A673 (cell line): ENCODE results near the gene RPL32. TPM values are rescaled to one million over a fixed set of nuclear protein-coding genes. Genes with fewer than 3 reads are reported as not detected.

Experiments
- BruUV-seq: library from RNA; stranded (reverse); fragments of 400-500 nt; replicated peaks from 2 replicates; lab custom pipeline; 2021; lab: Mats Ljungman, UMichigan
- CTCF ChIA-PET: fragments of 300-600 bp; sonication (Branson Sonifier 250); formaldehyde crosslinking; loops from one replicate; lab custom pipeline; 2022; ENCODE audit warnings: antibody characterized with exemption; lab: Charles Lee
- POLR2A ChIA-PET: fragments of 300-600 bp; sonication (Branson Sonifier 250); formaldehyde crosslinking; loops from one replicate; lab custom pipeline; 2022; ENCODE audit warnings: antibody characterized with exemption; ENCODE audit not compliant: low non-redundant PET; lab: Charles Lee
- DNase-seq: peaks from one replicate; pipeline ENCODE4 v3.0.0-alpha.2; 2015; ENCODE audit warnings: low spot score
- H3K27ac ChIP-seq: fragments of 200-600 bp; sonication (generic); 2 replicates; pipeline ENCODE4 v1.5.1; 2016; ENCODE audit warnings: mixed run types, low read depth, mild to moderate bottlenecking, mixed read lengths, antibody characterized with exemption, low read length; ENCODE audit not compliant: poor library complexity, severe bottlenecking
- H3K27me3 ChIP-seq: fragments of 200-600 bp; sonication (generic); replicated peaks from 2 replicates; pipeline ENCODE4 v1.6.1; 2017; ENCODE audit warnings: mixed run types, low read depth, mild to moderate bottlenecking, mixed read lengths, antibody characterized with exemption, low read length; ENCODE audit not compliant: insufficient read depth, poor library complexity
- H3K36me3 ChIP-seq: fragments of 200-600 bp; sonication (generic); 2 replicates; pipeline ENCODE4 v1.6.1; 2016; ENCODE audit warnings: mixed run types, mild to moderate bottlenecking, mixed read lengths, antibody characterized with exemption, low read length; ENCODE audit not compliant: insufficient read depth, poor library complexity, severe bottlenecking
- H3K4me1 ChIP-seq: fragments of 200-600 bp; sonication (generic); 2 replicates; pipeline ENCODE4 v1.6.1; 2017; ENCODE audit warnings: mixed run types, mild to moderate bottlenecking, mixed read lengths, antibody characterized with exemption, low read length; ENCODE audit not compliant: insufficient read depth, poor library complexity, severe bottlenecking
- H3K4me3 ChIP-seq: fragments of 200-600 bp; sonication (generic); 2 replicates; pipeline ENCODE4 v1.5.1; 2016; ENCODE audit warnings: low read depth, mixed run types, mild to moderate bottlenecking, mixed read lengths, low read length; ENCODE audit not compliant: poor library complexity, severe bottlenecking
- H3K9me3 ChIP-seq: fragments of 200-600 bp; sonication (generic); 2 replicates; pipeline ENCODE4 v1.6.1; 2016; ENCODE audit warnings: mixed run types, low read depth, mild to moderate bottlenecking, mixed read lengths, antibody characterized with exemption, low read length; ENCODE audit not compliant: poor library complexity, severe bottlenecking
- CTCF ChIP-seq: fragments of 300-800, 200-600 bp; sonication (generic); conservative IDR thresholded peaks from 2 replicates; pipeline ENCODE4 v1.5.1; 2017; ENCODE audit warnings: low read depth, mild to moderate bottlenecking, antibody characterized with exemption, low read length, moderate library complexity, mixed read lengths
- EZH2 ChIP-seq: fragments of 200-600 bp; sonication (generic); IDR thresholded peaks from 2 replicates; pipeline ENCODE4 v1.6.1; 2017; ENCODE audit warnings: borderline replicate concordance, low read depth, mild to moderate bottlenecking, mixed read lengths, antibody characterized with exemption, low read length; ENCODE audit not compliant: poor library complexity, severe bottlenecking
- intact Hi-C: fragments of 100-400 bp; cut with micrococcal nuclease; formaldehyde crosslinking; loops from one replicate; pipeline ENCODE4 v1.10.0; 2022; ENCODE audit not compliant: unreplicated experiment
- total RNA-seq: library from RNA; stranded (reverse); gene quantifications from 2 replicates; pipeline ENCODE4 v1.2.3, GENCODE V29; 2021

The RPL32 gene
- total RNA-seq, 1 experiment from 2014 or later = 1,684 TPM

GRCh38 chr3:12810961-12811360, 30.4 kb downstream of the RPL32 start:
- no peaks in the 10 kb centered on the region for H3K36me3 ChIP-seq
- no TSS peak for BruUV-seq
- CTCF ChIA-PET = no interaction called here
- H3K27me3 ChIP-seq = no peaks in the 10 kb centered on the region
- H3K27ac ChIP-seq = peak overlapping the region; percentile 15
- POLR2A ChIA-PET = interaction anchor here (1.1 kb wide), 1 partner anchor 22 kb away, joined by 3 read pairs; no protein-coding TSS in a partner anchor
- TF ChIP-seq EZH2 = no peak
- no peak for TF ChIP-seq CTCF
- intact Hi-C loops = no loop called here
- H3K4me1 ChIP-seq = peaks cover 6% of the 10 kb centered on the region
- no peaks in the 10 kb centered on the region for H3K9me3 ChIP-seq
- DNase-seq = no peak
- no peak overlapping the region for H3K4me3 ChIP-seq

GRCh38 chr3:12810013-12810780, 31.2 kb downstream of the RPL32 start:
- POLR2A ChIA-PET = interaction anchor here (0.5 to 1.1 kb wide), 3 partner anchors 13 to 178 kb away, joined by 3 read pairs; no protein-coding TSS in a partner anchor
- DNase-seq = peak; percentile 96
- Histone ChIP-seq H3K27me3 (no peaks in the 10 kb centered on the region), H3K36me3 (no peaks in the 10 kb centered on the region), H3K9me3 (no peaks in the 10 kb centered on the region), H3K4me1 (peaks cover 6% of the 10 kb centered on the region), H3K27ac (peak overlapping the region; percentile 15), H3K4me3 (peak overlapping the region; percentile 57)
- CTCF ChIA-PET = interaction anchor here (0.6 to 1.3 kb wide), 7 partner anchors 11 to 231 kb away, joined by 3 to 12 read pairs (median 3); partner anchors contain the start of gene CAND2
- no TSS peak for BruUV-seq
- intact Hi-C loops = no loop called here
- TF ChIP-seq EZH2 (no peak), CTCF (peak; percentile 74)

GRCh38 chr3:12809435-12809834, 31.9 kb downstream of the RPL32 start:
- ChIA-PET POLR2A (no interaction called here), CTCF (interaction anchor here (0.6 to 1.3 kb wide), 2 partner anchors 33 to 161 kb away, joined by 3 read pairs; no protein-coding TSS in a partner anchor)
- peak overlapping the region; percentile 57 for H3K4me3 ChIP-seq
- TF ChIP-seq CTCF (no peak), EZH2 (no peak)
- H3K27ac ChIP-seq = no peak overlapping the region
- no peaks in the 10 kb centered on the region for H3K36me3 ChIP-seq
- DNase-seq = no peak
- no peaks in the 10 kb centered on the region for H3K27me3 ChIP-seq
- BruUV-seq = no TSS peak
- peaks cover 6% of the 10 kb centered on the region for H3K4me1 ChIP-seq
- intact Hi-C loops = no loop called here
- H3K9me3 ChIP-seq = no peaks in the 10 kb centered on the region
